Left lung (tissue), 10 donors: ENCODE data around the gene C14orf132. TPM values are rescaled to one million over a fixed set of nuclear protein-coding genes. Genes with fewer than 3 reads are reported as not detected.

Experiments used
- ATAC-seq: fragments of 200-7000 bp; cut with Tn5 transposase; one replicate; pipeline ENCODE4 v1.9.1; 2020; ENCODE audit warnings: moderate library complexity
- DNase-seq, 4 donors: peaks; one replicate each; pipeline ENCODE4 v3.0.0-alpha.2; 2013 to 2020
- H3K27ac ChIP-seq, 2 donors: fragments of 200-600 bp; sonication (generic) in 1 of 2; one replicate each; pipeline versions ENCODE4 v1.5.0 to v1.8.0; 2020 to 2021
- H3K27me3 ChIP-seq, 2 donors: fragments of 200-600 bp; sonication (generic) in 1 of 2; one replicate each; pipeline versions ENCODE4 v1.5.0 to v1.8.0; 2020 to 2021
- H3K36me3 ChIP-seq, 2 donors: fragments of 200-600 bp; sonication (generic) in 1 of 2; one replicate each; pipeline versions ENCODE4 v1.5.0 to v1.8.0; 2020 to 2021
- H3K4me1 ChIP-seq, 2 donors: fragments of 200-600 bp; one replicate each; pipeline ENCODE4 v1.8.0; 2021
- H3K4me3 ChIP-seq, 2 donors: fragments of 200-600 bp; sonication (generic) in 1 of 2; one replicate each; pipeline versions ENCODE4 v1.5.0 to v1.8.0; 2020 to 2021; ENCODE audit warnings: mild to moderate bottlenecking in 1 of 2
- H3K9me3 ChIP-seq, 2 donors: fragments of 200-600 bp; sonication (generic) in 1 of 2; one replicate each; pipeline versions ENCODE4 v1.5.0 to v1.8.0; 2020 to 2021
- intact Hi-C, 2 donors: fragments of 100-400 bp; cut with DNase I; formaldehyde crosslinking; loops; one replicate each; pipeline versions ENCODE4 v1.11.2 to v1.14.2; 2022
- polyA plus RNA-seq, 6 donors: library from polyadenylated mRNA; unstranded; fragments of 120-200 nt; gene quantifications; one replicate each; pipeline ENCODE4 v1.2.1, GENCODE V29; 2013; ENCODE audit not compliant: insufficient read length in 6 of 6
- total RNA-seq, 2 donors: library from RNA; stranded (reverse); fragmentation: NEBNext Ultra II Directional; extraction: Animal tissue kit (Norgen Biotek cat#: 25700); gene quantifications; one replicate each; pipeline ENCODE4 v1.2.1, GENCODE V29; 2021
- TF ChIP-seq, protein P1 (sequence below), 2 donors: fragments of 200-600 bp; sonication (generic) in 1 of 2; IDR thresholded peaks; one replicate each; pipeline versions ENCODE4 v1.5.0 to v1.8.0; 2021; ENCODE audit warnings: antibody characterized with exemption in 2 of 2
- donor health status: DM: no; HTN: yes; CAD: no.
- donor health status: DM: no; HTN: no; CAD: no.

C14orf132 gene
- total and polyA plus RNA-seq, 8 donors: 23.2 to 87.8 (median 34.0) TPM

DNA sequence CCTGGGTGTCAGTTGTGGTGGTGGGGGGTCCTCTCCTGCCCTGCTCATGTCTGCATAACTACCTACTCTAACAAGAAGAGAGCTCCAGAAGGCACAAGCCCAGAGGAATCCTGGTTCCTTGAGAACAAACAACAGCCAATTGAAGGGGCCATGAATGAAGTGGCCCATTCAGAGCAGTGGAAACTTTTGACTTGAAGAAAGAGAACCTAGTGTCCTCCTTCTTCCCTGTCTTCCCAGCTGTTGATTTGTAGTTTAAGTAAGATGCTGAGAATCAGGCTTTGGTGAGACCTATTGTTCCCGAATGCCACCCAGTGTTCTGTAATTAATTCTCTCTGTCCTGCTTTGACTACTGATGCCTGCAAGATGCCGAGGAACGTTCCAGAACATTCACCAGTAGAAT lies 79.2 kb downstream of the C14orf132 start:
- H3K4me1 ChIP-seq: no peaks in the 10 kb centered on the region
- no peak for ATAC-seq
- H3K36me3 ChIP-seq: no peaks in the 10 kb centered on the region
- H3K27me3 ChIP-seq: no peaks in the 10 kb centered on the region
- no peak overlapping the region for H3K4me3 ChIP-seq
- intact Hi-C loops: no loop called here
- TF ChIP-seq, protein P1, sequence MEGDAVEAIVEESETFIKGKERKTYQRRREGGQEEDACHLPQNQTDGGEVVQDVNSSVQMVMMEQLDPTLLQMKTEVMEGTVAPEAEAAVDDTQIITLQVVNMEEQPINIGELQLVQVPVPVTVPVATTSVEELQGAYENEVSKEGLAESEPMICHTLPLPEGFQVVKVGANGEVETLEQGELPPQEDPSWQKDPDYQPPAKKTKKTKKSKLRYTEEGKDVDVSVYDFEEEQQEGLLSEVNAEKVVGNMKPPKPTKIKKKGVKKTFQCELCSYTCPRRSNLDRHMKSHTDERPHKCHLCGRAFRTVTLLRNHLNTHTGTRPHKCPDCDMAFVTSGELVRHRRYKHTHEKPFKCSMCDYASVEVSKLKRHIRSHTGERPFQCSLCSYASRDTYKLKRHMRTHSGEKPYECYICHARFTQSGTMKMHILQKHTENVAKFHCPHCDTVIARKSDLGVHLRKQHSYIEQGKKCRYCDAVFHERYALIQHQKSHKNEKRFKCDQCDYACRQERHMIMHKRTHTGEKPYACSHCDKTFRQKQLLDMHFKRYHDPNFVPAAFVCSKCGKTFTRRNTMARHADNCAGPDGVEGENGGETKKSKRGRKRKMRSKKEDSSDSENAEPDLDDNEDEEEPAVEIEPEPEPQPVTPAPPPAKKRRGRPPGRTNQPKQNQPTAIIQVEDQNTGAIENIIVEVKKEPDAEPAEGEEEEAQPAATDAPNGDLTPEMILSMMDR (IDR thresholded peaks at IDR 0.05): no peak
- peaks cover 0 to 5% of the 10 kb centered on the region in 2 donors for H3K9me3 ChIP-seq
- H3K27ac ChIP-seq: no peak overlapping the region
- no peak for DNase-seq

DNA sequence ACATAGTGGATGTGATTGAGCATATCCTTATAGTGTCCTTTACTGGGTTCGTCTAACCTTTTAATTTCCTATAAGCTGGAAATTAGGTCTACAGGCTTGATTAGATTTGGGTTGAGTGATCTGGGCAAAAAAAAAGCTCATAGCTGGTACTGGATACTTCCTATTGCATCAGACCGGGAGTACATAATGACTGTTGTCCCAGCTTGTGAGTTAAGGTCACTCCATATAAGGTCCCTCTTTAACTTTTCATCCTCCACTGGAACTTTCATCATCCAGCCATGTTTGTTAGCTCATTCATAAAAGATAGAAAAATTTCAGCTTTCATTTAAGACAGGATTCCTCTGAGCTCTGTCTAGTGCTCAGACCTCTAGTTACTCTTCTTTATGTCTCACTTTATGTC lies 80.8 kb downstream of the C14orf132 start:
- Histone ChIP-seq H3K4me1 (no peaks in the 10 kb centered on the region), H3K36me3 (no peaks in the 10 kb centered on the region), H3K27me3 (no peaks in the 10 kb centered on the region), H3K4me3 (no peak overlapping the region), H3K27ac (no peak overlapping the region), H3K9me3 (no peaks in the 10 kb centered on the region)
- no peak for DNase-seq
- intact Hi-C loops: no loop called here
- TF ChIP-seq, protein P1 (IDR thresholded peaks at IDR 0.05): no peak
- peak; percentile 27 for ATAC-seq

DNA sequence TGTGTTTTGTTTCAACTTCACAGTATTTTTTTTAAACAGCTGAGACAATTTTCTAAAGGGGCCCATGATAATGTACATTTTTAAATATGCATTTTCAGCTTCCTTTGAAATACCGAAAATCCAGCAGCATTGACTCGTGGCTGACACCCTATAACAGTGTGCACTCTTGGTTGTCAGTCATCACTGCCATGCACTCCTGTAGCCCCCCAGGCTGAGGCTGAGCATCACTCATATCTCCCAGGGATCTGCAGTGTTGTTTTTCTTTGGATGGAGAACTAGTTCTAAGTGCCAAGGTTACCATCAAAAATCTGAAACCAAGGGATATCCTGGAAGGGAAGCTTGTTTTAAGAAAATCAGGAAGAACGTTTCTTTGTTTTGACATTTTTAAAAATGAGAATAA lies 81.2 kb downstream of the C14orf132 start:
- intact Hi-C loops: no loop called here
- ATAC-seq: no peak
- H3K4me1 ChIP-seq: peaks cover 0 to under 1% of the 10 kb centered on the region in 2 donors
- no peak overlapping the region for H3K27ac ChIP-seq
- H3K36me3 ChIP-seq: no peaks in the 10 kb centered on the region
- DNase-seq: no peak
- H3K4me3 ChIP-seq: no peak overlapping the region
- no peaks in the 10 kb centered on the region for H3K9me3 ChIP-seq
- TF ChIP-seq, protein P1 (IDR thresholded peaks at IDR 0.05): no peak
- H3K27me3 ChIP-seq: no peaks in the 10 kb centered on the region

DNA sequence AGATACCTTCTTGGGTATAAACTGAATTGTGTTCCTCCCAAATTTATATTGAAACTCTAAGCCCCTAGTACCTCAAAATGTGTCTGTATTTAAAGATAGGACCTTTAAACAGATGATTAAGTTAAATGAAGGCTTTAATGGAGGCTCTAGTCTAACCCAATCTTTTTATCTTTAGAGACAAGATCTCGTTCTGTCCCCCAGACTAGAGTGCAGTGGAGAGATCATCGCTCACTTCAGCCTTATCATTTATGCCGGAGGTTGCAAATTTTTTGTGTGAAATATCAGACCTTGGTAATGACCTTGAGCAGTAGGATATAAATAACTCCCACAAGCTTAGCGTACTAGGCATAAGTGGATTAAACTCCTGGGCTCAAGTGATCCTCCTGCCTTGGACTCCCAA lies 81.8 kb downstream of the C14orf132 start:
- H3K27ac ChIP-seq: no peak overlapping the region
- intact Hi-C loops: no loop called here
- no peaks in the 10 kb centered on the region for H3K9me3 ChIP-seq
- no peaks in the 10 kb centered on the region for H3K27me3 ChIP-seq
- H3K4me3 ChIP-seq: no peak overlapping the region
- TF ChIP-seq, protein P1 (IDR thresholded peaks at IDR 0.05): no peak
- H3K36me3 ChIP-seq: no peaks in the 10 kb centered on the region
- H3K4me1 ChIP-seq: peaks cover 0 to 6% of the 10 kb centered on the region in 2 donors
- DNase-seq (no peak), ATAC-seq (no peak)

DNA sequence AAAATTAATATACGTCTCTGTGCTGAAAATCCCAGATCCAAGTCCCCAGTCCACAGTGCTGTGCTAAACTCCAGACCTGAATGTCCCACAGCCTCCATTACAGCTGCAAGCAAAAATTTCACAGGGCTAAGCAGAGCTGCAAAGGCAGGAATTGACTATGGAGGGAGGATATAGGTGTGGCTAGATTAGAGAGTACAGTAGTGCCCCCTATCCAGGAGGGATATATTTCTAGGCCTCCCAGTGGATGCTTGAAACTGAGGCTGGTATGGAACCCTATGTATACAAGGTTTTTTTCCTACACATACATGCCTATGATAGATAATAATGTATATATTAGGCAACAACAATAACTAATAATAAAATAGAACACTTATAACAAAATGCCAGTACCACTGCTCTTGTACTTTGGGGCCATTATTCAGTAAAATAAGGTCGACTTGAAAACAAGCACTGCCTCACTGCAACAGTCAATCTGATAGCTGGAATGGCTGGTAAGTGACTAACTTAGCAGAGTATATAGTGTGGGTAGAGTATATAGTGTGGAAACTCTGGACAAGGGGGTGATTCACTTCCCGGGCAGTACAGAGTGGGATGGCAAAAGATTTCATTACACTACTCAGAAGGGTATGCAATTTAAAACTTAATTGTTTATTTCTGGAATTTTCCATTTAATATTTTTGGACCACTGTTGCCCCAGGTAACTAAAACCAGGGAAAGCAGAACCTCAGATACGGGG lies 82.7 kb downstream of the C14orf132 start:
- Histone ChIP-seq H3K4me1 (peaks cover 0 to 13% of the 10 kb centered on the region in 2 donors), H3K9me3 (no peaks in the 10 kb centered on the region), H3K27me3 (no peaks in the 10 kb centered on the region), H3K27ac (no peak overlapping the region), H3K4me3 (no peak overlapping the region), H3K36me3 (no peaks in the 10 kb centered on the region)
- DNase-seq (no peak), ATAC-seq (no peak)
- intact Hi-C loops: no loop called here
- TF ChIP-seq, protein P1 (IDR thresholded peaks at IDR 0.05): no peak
